Sciatic nerve (tissue), 2 donors: ENCODE results near the gene PTPN9. TPM values are rescaled to one million over a fixed set of nuclear protein-coding genes. Genes with fewer than 3 reads are reported as not detected.
"Not testable (repeated sequence)": the region's sequence is repeated elsewhere in the genome, so short reads cannot be mapped to it uniquely, and the experiment has no call there.

Experiments used
- ATAC-seq: fragments of 200-7000 bp; cut with Tn5 transposase; one replicate; pipeline ENCODE4 v1.9.1; 2020; ENCODE audit warnings: mild to moderate bottlenecking, moderate library complexity
- DNase-seq: peaks from one replicate; pipeline ENCODE4 v3.0.0-alpha.2; 2020; ENCODE audit warnings: low spot score
- intact Hi-C: fragments of 100-400 bp; cut with DNase I; formaldehyde crosslinking; loops from one replicate; pipeline ENCODE4 v1.14.2; 2022
- total RNA-seq: library from RNA; stranded (reverse); fragmentation: NEBNext Ultra II Directional; extraction: Animal tissue kit (Norgen Biotek cat#: 25700); gene quantifications from one replicate; pipeline ENCODE4 v1.2.1, GENCODE V29; 2021
- donor health status: DM: no; HTN: no; CAD: no.
- donor health status: DM: no; HTN: no; CAD: no.

PTPN9 gene
- total RNA-seq, 1 donor from 2014 or later, result 45.3 TPM

GRCh38 chr15:75586422-75586821, 7.3 kb upstream of the PTPN9 start:
- ATAC-seq, DNase-seq, intact Hi-C loops: not testable (repeated sequence)

- ATAC-seq, result no peak
- intact Hi-C loops, result no loop called here
- DNase-seq, result no peak
These were observed 5.0 kb upstream of the PTPN9 start for GRCh38 chr15:75584121-75584520.

GRCh38 chr15:75583701-75584100, 4.6 kb upstream of the PTPN9 start:
- ATAC-seq (no peak), DNase-seq (no peak)
- intact Hi-C loops, result no loop called here

- DNase-seq, ATAC-seq, intact Hi-C loops: not testable (repeated sequence)
These were observed 3.8 kb upstream of the PTPN9 start for GRCh38 chr15:75582943-75583342.

GRCh38 chr15:75578173-75578947, 755 bp downstream of the PTPN9 start:
- DNase-seq (no peak), ATAC-seq (peak; percentile 22)
- intact Hi-C loops, result no loop called here

GRCh38 chr15:75577401-75578172, 1.5 kb downstream of the PTPN9 start:
- DNase-seq, result no peak
- intact Hi-C loops, result no loop called here
- peak; percentile 38 for ATAC-seq

GRCh38 chr15:75573648-75574384, 5.3 kb downstream of the PTPN9 start:
- intact Hi-C loops, result no loop called here
- DNase-seq (no peak), ATAC-seq (no peak)

- intact Hi-C loops, result no loop called here
- DNase-seq (no peak), ATAC-seq (peak; percentile 42)
These were observed 8.8 kb downstream of the PTPN9 start for GRCh38 chr15:75570126-75570845.

- ATAC-seq, result no peak
- intact Hi-C loops, result no loop called here
- DNase-seq, result no peak
These were observed 13.8 kb downstream of the PTPN9 start for GRCh38 chr15:75565062-75565970.

GRCh38 chr15:75561888-75562287, 17.2 kb downstream of the PTPN9 start:
- DNase-seq (no peak), ATAC-seq (no peak)
- intact Hi-C loops, result no loop called here

GRCh38 chr15:75559360-75559759, 19.8 kb downstream of the PTPN9 start:
- DNase-seq, ATAC-seq, intact Hi-C loops: not testable (repeated sequence)

- DNase-seq, intact Hi-C loops, ATAC-seq: not testable (repeated sequence)
These were observed 20.2 kb downstream of the PTPN9 start for GRCh38 chr15:75558955-75559354.

GRCh38 chr15:75554717-75555116, 24.4 kb downstream of the PTPN9 start:
- ATAC-seq (peak; percentile 46), DNase-seq (no peak)
- intact Hi-C loops, result no loop called here

GRCh38 chr15:75553659-75554058, 25.5 kb downstream of the PTPN9 start:
- DNase-seq (no peak), ATAC-seq (no peak)
- intact Hi-C loops, result no loop called here

GRCh38 chr15:75551091-75551490, 28.0 kb downstream of the PTPN9 start:
- DNase-seq (no peak), ATAC-seq (no peak)
- intact Hi-C loops, result no loop called here

GRCh38 chr15:75545064-75545463, 34.1 kb downstream of the PTPN9 start:
- intact Hi-C loops, result no loop called here
- DNase-seq (no peak), ATAC-seq (no peak)

GRCh38 chr15:75544359-75544758, 34.8 kb downstream of the PTPN9 start:
- DNase-seq (no peak), ATAC-seq (no peak)
- intact Hi-C loops, result no loop called here
